Stimulated activated CD8-positive, alpha-beta memory T cell treated with anti-CD3 and anti-CD28 coated beads, Interleukin-7, amount 100 ng/mL, for 48 hours (primary cell): ENCODE results near the gene SLC13A4.
"Not testable (repeated sequence)": the region's sequence is repeated elsewhere in the genome, so short reads cannot be mapped to it uniquely, and the experiment has no call there.

Source experiments
- DNase-seq, 2 donors: peaks; one replicate each; pipeline ENCODE4 v3.0.0-alpha.2; 2020; ENCODE audit warnings: low read depth in 1 of 2; ENCODE audit errors: extremely low read depth in 1 of 2

SLC13A4 gene

DNA sequence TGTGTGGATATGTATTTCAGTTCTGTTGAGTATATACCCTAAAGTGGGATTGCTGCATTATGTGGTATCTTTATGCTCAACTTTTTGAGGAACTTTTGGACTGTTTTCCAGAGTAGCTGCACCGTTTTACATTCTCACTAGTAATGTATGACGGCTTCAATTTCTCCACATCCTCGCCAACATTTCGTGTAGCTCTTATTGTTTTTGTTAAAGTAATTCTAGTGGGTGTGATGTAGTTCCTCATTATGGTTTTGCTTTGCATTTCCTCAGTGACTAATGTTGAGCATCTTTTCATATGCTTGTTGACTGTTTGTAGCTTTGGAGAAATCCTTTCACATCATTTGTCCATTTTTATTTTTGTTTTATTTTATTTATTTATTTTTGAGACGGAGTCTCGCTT, 61.1 kb downstream of the SLC13A4 start:
- no peak for DNase-seq

DNA sequence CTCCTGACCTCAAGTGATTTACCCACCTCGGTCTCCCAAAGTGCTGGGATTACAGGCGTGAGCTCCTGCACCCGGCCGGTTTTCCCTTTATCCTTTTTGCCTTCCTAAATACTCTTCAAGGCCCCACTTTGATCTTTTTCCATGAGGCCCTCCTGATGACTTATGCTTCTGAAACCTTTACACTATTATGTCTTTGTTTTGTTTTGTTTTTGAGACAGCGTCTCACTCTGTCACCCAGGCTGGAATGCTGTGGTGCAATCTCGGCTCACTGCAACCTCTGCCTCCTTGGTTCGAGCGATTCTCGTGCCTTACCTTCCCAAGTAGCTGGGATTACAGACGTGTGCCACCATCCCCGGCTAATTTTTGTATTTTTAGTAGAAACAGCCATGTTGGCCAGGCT, 61.8 kb downstream of the SLC13A4 start:
- no peak for DNase-seq

DNA sequence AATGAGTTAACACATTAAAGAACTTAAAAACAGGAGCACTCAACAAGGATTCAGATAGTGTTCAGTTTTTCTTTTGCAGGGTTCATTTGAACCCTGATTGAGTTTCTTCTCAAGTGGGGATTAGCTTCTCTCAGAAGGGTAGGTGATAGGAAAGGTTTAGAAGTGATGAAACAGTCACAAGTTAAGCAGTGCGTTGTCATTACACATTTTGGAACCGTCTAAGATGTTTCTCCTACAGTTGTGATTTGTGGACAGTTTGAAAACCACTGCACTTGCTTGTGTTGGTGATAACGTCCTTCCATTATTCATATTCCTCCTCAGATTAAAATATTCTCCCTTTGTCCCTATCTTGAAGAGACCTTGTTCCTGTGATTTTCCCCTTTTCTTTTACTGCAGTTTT, 62.9 kb downstream of the SLC13A4 start:
- no peak for DNase-seq

DNA sequence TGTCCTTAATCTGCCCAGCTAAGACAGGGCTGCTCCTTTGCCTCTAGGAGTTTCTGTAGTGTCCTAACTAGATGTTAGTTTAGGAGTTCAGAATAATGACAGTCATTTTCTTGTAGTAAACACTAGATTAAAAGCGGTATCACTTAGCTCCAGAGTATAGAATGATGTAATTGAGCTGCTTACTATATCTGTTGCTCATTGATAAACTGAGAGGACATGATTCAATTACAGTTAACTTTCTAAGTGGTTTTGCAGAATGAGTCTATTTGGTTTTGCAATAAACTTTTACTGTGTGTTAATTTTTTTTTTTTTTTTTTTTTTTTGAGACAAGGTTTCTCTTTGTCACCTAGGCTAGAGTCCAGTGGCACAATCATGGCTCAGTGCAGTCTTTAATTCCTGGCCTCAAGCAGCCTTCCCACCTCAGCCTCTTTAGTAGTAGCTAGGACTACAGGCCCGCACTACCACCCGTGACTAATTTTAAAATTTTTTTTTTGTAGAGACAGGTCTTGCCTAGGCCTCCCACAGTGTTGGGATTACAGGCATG, 63.9 kb downstream of the SLC13A4 start:
- DNase-seq, result no peak

DNA sequence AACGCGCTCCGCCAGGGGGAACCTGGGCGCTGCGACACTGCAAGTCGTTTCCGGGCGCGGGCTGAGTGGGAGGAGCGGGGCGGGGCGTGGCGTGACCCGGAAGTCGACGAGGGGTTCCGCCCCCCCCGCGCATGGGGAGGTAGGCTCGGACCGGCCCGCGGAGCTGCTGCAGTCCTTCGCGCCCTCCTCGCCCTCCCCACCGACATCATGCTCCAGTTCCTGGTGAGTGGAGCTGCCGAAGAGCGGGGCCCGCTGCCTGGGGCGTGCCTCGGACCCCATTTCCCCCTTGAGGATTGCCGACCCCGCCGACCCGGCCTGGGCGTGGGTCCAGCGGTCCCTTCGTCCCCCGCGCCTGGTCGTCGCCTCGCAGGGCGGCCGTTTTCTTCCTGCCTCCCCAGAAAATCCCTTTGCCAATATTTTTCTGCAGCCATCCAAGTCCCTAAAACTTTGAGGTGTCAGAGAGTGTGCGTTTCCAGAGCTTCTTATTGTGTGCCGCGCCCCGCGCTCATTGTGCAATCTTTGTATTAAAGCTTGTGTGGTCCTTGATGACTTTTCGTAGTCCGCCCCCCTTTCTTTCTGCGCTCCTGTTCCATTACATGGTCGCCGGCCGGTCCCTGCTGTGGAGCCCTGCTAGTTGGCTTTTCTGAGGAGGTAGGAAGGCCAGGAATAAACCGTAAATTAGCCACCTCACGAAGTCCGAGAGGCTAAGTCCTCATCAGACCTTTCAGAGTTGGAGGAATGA, 65.4 kb downstream of the SLC13A4 start, which contains the start of gene STMP1:
STMP1 (plus strand) TSS at position 142 of the 742 bp plus-strand sequence.
- DNase-seq, result peak; percentile 87 to 90

DNA sequence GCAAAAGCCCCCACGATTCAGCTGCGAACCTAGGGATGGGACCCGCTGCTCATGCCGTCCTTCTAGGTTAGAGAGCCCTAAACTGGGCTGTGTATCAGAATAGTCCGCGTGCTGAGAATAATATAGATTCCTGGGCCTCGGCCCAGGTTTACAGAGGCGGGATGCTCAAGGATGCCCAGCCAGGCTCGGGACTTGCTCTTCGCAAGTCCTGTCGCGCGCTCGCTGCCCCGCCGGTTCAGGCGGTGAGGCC, 65.9 kb downstream of the SLC13A4 start:
- no peak for DNase-seq

DNA sequence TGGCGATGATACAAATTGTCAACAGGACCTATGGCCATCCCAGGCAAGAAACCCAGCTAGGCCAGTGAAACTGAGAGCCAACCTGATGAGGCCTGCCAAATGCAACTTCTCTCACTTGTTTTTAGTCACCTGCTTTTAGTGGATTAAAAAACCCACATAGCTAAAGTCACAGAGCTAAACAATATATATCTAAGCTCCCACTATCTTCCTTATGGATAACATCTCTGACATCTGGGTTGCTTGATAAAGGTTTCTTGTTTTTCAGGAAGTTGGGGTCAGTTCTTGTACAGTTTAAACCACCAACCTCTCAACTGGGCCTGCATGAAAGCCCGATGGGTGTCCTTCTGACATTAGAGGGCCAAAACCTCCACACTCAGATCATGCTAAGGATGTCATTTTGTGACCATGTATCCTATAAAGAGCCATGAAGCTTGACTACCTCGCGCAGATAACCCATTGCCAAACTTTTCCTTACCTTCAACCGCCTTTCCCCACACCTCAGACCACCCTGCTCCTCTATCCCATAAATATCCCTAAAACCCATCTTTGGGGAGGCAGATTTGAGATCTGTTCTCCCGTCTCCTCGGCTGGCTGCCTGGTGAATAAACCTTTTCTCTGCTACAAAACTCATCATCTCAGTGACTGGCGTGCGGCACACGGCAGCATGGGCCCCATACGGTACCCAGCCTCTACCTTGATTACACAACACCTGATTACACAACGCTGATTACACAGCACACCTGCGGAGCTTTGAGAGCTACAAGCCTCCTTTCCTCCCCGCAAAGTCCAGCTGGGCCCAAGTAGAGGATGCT, 66.5 kb downstream of the SLC13A4 start:
- DNase-seq, result no peak

DNA sequence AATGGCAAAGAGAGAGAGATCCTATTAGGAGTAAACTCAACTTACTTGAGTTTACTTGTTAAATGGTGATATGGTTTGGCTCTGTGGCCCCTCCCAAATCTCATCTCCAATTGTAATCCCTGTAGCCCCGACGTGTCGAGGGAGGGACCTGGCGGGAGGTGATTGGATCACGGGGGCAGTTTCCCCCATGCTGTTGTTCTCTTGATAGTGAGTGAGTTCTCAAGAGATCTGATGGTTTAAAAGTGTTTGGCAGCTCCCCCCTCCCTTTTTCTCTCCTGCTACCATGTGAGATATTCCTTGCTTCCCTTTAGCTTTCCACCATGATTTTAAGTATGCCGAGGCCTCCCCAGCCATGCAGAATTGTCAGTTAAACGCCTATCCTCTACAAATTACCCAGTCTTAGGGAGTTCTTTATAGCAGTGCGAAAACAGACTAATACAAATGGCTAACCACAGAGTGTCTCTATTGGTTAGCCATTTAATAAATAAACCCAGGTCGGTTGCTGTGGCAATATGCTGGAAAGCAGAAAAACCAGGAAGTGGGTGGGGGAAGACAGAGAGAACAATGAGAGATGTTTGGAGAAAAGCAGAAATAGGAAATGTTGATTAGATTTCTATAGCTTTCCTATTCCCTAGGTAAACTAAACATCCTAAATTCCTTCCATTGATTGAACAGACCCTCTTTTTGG, 68.7 kb downstream of the SLC13A4 start:
- no peak for DNase-seq

DNA sequence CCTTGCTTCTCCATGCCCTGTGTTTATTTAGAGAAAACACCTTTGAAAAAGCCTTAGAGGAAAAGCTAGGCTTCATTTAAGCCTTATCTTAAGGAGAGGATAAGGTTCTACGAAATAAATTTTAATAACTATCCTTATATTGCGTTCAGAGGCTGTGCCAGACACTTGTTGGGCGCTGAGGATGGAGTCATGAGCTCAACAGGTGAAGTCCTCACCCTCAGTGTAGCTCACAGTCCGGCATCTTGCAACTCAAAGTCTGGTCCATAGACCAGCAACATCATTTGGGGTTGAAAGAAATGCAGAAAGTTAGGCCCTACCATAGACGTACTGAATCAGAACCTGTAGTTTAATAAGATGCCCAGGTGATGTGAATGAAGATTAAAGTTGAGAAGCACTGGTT, 69.4 kb downstream of the SLC13A4 start:
- no peak for DNase-seq

DNA sequence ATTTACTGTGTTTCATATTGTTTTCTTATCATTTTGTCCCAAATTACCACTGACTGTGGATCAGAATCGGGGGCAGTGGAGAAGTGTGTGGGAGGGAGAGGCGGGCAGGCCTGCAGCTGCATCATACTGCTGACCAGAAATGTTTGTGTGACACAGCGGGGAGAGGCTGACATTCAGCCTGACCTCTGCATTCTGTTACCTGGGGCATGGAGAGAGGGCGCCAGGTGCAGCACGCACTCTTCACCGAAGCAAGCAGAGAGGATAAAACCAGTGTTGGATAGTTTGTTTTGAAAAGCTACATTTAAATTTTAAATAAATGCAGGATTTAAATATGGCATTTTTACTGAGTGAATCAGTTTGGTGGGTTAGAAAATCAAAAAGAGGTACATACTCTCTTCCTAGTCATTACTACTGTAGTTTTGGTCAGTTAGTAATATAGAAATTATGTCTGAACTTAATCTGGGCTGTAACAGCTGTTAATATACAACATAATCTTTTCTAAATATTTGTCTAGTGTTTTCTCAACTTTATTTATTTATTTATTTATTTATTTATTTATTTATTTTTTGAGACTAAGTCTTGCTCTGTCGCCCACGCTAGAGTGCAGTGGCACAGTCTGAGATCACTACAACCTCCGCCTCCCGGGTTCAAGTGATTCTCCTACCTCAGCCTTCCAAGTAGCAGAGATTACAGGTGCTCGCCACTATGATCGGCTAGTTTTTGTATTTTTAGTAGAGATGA, 74.5 kb downstream of the SLC13A4 start:
- DNase-seq, result no peak

DNA sequence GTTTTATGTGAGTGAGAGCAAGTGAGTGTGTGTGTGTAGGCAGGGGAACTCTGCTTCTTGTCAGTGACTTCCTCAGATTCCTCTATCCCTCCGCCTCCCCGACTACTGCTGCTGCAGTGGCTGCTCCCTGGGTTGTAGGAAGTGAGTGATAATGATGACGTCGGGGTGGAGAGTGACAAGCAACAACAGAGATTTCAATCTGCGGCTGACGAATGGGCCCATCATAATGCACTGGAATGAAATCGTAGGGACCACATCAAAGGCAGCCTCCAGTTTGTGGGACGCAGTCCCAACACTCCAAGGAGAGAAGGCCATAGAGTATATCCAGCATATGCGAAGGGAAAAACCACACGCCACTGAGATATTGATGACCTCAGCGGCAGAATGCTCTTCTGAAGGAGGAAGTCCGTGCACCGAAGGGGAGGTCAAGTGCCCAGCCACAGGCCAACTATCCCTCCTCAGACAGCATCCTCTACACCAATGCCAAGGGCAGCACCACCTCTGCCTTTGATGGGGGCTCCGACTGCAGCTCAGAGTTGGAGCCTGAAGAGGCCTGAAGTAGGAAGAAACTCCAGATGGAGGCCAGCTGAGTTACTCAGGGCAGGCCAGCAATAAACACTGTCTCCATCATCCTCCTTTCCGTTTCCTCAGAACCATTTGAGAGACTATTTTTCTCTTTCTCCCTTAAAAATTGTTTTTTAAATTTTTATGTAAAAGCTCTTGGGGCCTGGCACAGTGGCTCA, 77.0 kb downstream of the SLC13A4 start:
- DNase-seq, result no peak

DNA sequence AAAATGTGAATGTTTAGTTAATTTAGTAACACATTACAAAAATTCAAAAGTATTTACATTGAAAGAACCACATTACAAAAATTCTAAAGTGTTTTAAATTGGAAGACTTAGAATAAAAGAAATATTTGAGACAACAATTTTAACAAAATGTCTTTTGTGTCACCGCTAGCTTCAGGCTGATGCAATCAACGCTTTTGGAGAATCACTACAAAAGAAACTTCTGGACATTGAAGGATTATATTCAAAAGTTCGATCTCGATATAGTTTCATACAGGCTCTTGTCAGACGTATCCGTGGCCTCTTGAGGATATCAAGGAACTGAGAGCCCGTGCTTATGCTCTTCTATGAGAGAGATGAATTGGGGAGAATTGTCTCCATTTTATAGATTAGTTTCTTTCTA, 79.8 kb downstream of the SLC13A4 start:
- no peak for DNase-seq

DNA sequence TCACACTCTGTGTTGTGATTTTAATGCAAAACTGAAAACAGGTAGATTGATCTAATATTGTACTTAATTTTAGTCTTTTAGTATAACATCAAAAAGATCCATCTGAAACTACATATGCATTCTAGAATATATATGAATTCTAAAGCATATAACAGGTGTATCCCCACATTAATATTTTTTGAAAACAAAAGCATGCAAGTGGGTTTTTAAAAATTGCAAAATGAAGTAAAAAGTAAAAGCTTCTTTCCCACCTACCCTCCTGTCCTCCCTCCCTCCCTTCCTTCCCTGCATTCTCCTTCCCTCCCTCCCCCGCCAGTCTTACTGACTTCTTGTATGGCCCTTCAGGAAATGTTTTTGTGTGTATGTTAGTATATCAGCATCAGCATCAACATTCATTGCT, 80.2 kb downstream of the SLC13A4 start:
- no peak for DNase-seq

DNA sequence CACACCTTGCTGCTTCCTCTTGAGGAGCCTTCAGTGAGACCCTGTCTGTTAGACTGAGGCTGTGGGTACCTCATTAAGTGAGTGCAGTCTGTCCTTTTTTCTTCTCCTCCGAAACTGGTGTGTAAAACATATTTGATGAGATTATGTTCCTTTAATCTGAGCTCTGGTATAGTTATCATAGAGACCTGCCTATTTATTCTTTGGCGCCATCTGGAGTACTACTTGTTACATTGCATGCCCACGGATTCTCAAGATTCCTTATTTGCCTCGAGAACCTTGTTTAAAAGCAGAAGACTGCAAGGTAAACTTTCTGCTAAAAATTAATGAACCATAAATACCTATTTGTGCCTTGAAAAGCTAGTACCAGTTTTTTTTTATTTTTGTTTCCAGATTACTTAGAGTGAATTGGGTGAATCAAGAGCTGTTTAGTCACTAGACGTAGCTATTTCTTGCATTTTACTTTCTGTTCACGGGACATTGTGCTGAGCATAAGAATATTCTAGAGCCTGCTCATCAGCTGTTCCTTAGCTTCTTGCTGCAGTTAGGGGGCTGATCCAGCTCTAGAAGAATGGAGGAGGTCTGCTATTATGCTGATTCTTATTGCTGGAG, 82.6 kb downstream of the SLC13A4 start:
- no peak for DNase-seq

DNA sequence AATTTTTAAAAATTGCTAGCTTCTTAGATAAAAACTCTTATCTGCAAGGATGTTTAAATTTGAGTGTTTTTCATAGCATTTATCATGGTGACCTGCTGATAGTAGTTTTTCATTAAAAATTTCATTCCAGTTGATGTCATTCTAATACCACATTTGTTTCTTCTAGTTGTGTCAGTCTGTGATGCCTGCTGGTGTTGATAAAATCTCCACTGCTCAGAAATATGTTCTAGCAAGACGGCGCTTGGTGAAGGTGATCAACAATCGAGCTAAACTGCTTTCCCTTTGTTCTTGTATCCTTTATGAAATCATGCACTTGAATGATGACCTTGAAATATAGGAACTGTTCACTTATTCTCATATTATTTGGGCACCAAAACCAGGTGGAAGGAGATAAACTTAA, 83.3 kb downstream of the SLC13A4 start:
- DNase-seq, result no peak

DNA sequence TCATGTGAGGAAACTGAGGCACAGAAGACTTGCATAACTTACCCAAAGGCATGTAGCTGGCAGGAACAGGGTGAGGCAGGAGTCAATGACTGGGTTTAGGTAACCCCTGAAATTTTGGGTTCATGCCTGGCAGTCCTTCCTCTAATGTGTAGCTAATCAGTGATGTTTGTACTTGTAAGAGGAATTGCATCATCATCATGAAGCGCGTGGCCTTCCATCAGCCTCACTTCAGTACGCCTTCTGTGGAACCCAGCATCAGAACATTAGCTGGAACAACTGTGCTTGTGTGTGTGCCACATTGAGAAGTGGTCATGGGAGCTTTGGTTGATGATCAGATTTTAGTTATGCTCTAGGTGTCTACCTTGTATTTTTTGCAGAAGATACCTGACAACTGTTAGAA, 83.8 kb downstream of the SLC13A4 start:
- DNase-seq, result no peak

DNA sequence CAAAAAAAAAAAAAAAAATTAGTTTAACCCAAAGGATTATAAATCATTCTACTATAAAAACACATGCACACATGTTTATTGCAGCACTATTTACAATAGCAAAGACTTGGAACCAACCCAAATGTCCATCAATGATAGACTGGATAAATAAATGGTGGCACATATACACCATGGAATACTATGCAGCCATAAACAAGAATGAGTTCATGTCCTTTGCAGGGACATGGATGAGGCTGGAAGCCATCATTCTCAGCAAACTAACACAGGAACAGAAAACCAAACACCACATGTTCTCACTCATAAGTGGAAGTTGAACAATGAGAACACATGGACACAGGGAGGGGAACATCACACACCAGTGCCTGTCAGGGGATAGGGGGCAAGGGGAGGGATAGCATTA, 88.3 kb downstream of the SLC13A4 start:
- DNase-seq, result not testable (repeated sequence)

DNA sequence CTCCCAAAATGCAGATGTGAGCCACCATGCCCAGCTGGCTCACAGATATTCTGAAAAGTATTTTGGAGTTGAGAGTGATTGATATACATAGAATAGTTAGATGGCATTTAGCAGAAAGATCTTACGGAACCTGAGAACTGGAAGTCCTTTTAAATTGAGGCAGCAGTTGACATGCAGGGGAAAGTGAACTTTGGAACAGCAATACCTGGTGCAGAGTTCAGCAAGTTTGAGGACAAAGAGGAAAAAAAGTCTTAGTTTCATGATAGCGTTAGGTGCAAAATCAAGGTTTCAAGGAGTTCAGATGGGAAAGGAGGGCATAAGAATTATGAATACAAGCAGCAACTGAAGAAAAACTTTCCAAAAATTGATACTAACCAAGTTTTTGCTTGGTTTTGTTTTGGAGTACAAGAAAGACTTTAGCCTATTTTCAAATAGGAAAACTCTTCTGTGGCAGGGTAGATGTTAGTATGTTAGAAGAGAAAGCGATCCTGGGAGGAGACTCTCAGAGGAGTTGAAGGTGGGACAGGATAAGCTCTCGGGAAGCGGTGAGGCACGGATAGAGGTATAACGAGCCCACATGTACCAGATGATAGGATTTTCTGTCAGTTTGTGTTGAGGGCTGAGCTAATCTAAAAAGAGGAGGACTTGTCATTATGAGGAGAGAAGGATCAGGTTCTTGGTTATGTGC, 93.7 kb downstream of the SLC13A4 start:
- no peak for DNase-seq
